Lung (tissue), 12 donors: ENCODE results near the gene NLGN1. TPM values are rescaled to one million over a fixed set of nuclear protein-coding genes. Genes with fewer than 3 reads are reported as not detected.

Experiments used
- ATAC-seq: fragments of 200-7000 bp; cut with Tn5 transposase; one replicate; pipeline ENCODE4 v1.9.1; 2020; ENCODE audit warnings: moderate number of reproducible peaks; ENCODE audit not compliant: insufficient read depth, low FRiP score
- DNase-seq, 3 donors: peaks; one replicate each; pipeline ENCODE4 v3.0.0-alpha.2; 2013 to 2017
- H3K27ac ChIP-seq, 2 donors: one replicate each; pipeline ENCODE4 v1.5.1; 2013; ENCODE audit warnings: mild to moderate bottlenecking in 2 of 2, moderate library complexity in 2 of 2, control low read depth in 1 of 2, inconsistent platforms in 1 of 2, low read depth in 1 of 2, low read length in 1 of 2
- H3K27me3 ChIP-seq, 3 donors: one replicate each; pipeline ENCODE4 v1.5.1; 2013; ENCODE audit warnings: low read length in 2 of 3; ENCODE audit not compliant: control insufficient read depth in 3 of 3, insufficient read depth in 3 of 3
- H3K36me3 ChIP-seq, 4 donors: one replicate each; pipeline ENCODE4 v1.5.1; 2013; ENCODE audit warnings: low read length in 4 of 4, mild to moderate bottlenecking in 1 of 4, moderate library complexity in 1 of 4; ENCODE audit not compliant: control insufficient read depth in 4 of 4, insufficient read depth in 4 of 4
- H3K4me1 ChIP-seq, 5 donors: one replicate each; pipeline ENCODE4 v1.5.1; 2013; ENCODE audit warnings: low read length in 5 of 5, mild to moderate bottlenecking in 2 of 5, moderate library complexity in 1 of 5; ENCODE audit not compliant: control insufficient read depth in 5 of 5, insufficient read depth in 5 of 5
- H3K4me3 ChIP-seq: one replicate; pipeline ENCODE4 v1.5.1; 2013; ENCODE audit warnings: mild to moderate bottlenecking, control low read depth, moderate library complexity
- H3K9ac ChIP-seq, 2 donors: one replicate each; pipeline ENCODE4 v1.5.1; 2013; ENCODE audit warnings: low read length in 2 of 2, control low read depth in 1 of 2; ENCODE audit not compliant: insufficient read depth in 1 of 2
- H3K9me3 ChIP-seq, 4 donors: one replicate each; pipeline ENCODE4 v1.5.1; 2013; ENCODE audit warnings: low read length in 3 of 4, mild to moderate bottlenecking in 1 of 4, moderate library complexity in 1 of 4; ENCODE audit not compliant: control insufficient read depth in 4 of 4, insufficient read depth in 3 of 4
- CTCF ChIP-seq: IDR thresholded peaks from 2 replicates; pipeline ENCODE4 v1.5.1; 2012; ENCODE audit warnings: mild to moderate bottlenecking; ENCODE audit errors: control extremely low read depth, extremely low read depth
- WGBS, 2 donors: extraction: QIAGEN DNeasy Blood & Tissue Kit; methylation state at CpG; one replicate each; pipeline ENCODE4 v1.1.7; 2013; 5-methylcytosine and 5-hydroxymethylcytosine counted together
- polyA plus RNA-seq, 2 donors: library from polyadenylated mRNA; stranded (reverse); fragments of 200-250 nt; gene quantifications; one replicate each; pipeline ENCODE4 v1.2.1, GENCODE V29; 2013
- total RNA-seq, 2 donors: library from RNA; depleted of rRNA in 1 of 2; stranded (reverse); fragments of >200 nt in 1 of 2; gene quantifications; one replicate each; pipeline ENCODE4 v1.2.1, GENCODE V29; 2014 to 2021
- donor health status: control.
- donor health status: control.
- donor health status: Bipolar disorder and iron deficiency.
- donor health status: healthy.
- donor health status: DM: yes; HTN: yes; CAD: no.

The NLGN1 gene
- total and polyA plus RNA-seq, 4 donors: 0.24 to 22.2 (median 1.9) TPM

- Histone ChIP-seq H3K36me3 (no peaks in the 10 kb centered on the region), H3K9me3 (no peaks in the 10 kb centered on the region), H3K27ac (no peak overlapping the region), H3K4me1 (no peaks in the 10 kb centered on the region), H3K27me3 (no peaks in the 10 kb centered on the region), H3K9ac (no peak overlapping the region), H3K4me3 (no peak overlapping the region)
- no peak for DNase-seq
- no peak for TF ChIP-seq CTCF
- no peak for ATAC-seq
- 89 to 91% methylated on average over 1 of the region's 1 CpG for WGBS, 2 donors
Measured at GRCh38 chr3:173796405-173796804, 398.9 kb downstream of the NLGN1 start.

DNA sequence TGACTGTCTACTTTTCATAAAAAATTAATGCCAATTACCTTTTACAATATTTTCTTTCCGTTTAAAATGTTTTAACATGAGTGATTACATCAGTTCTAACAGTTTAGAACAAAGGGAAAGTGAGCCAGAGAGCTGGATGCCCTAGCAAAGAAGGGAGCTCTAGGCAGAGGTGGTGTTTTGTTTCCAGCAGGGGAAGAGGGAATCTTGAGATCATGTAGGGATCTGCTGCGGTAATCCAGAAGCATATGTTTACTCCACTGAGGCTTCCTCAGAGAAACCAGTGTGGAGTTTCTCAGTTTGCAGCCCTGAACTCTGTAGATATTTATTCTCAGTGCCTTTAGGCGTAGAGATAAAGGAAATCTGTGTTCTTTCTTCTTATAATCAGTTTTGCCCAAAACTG, 399.3 kb downstream of the NLGN1 start:
- Histone ChIP-seq H3K9ac (no peak overlapping the region), H3K27ac (no peak overlapping the region), H3K4me1 (no peaks in the 10 kb centered on the region), H3K27me3 (no peaks in the 10 kb centered on the region), H3K4me3 (no peak overlapping the region), H3K36me3 (no peaks in the 10 kb centered on the region), H3K9me3 (no peaks in the 10 kb centered on the region)
- TF ChIP-seq CTCF: no peak
- ATAC-seq: no peak
- DNase-seq: no peak
- WGBS, 2 donors: 66 to 72% methylated on average over 3 of the region's 3 CpGs

GRCh38 chr3:173799060-173799816, 401.7 kb downstream of the NLGN1 start:
- H3K27ac ChIP-seq: no peak overlapping the region
- ATAC-seq (no peak), DNase-seq (no peak)
- no peaks in the 10 kb centered on the region for H3K36me3 ChIP-seq
- H3K9ac ChIP-seq: no peak overlapping the region
- no peaks in the 10 kb centered on the region for H3K27me3 ChIP-seq
- no peaks in the 10 kb centered on the region for H3K4me1 ChIP-seq
- WGBS, 2 donors: 76 to 87% methylated on average over 4 of the region's 4 CpGs
- no peaks in the 10 kb centered on the region for H3K9me3 ChIP-seq
- no peak overlapping the region for H3K4me3 ChIP-seq
- no peak for TF ChIP-seq CTCF

DNA sequence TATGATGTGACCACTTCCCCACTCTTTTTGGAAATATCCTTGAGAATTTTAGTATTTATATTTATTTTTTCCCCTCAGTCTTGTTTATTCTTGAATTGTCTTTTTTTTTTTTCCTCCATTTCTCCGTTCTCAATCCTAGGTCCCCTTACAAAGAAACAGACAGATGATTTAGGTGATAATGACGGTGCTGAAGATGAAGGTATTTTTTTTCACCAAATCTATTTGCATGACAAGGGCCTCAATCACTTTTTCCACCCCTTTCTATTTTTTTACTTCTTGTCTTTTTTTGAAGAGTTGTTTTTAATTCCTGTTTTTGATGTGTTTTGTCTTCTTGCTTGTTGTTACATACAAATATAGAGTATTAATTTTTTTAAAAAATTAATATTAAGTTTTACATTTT, 402.6 kb downstream of the NLGN1 start:
- Histone ChIP-seq H3K4me3 (no peak overlapping the region), H3K27me3 (no peaks in the 10 kb centered on the region), H3K4me1 (no peaks in the 10 kb centered on the region), H3K9me3 (no peaks in the 10 kb centered on the region), H3K27ac (no peak overlapping the region), H3K9ac (no peak overlapping the region), H3K36me3 (no peaks in the 10 kb centered on the region)
- DNase-seq (no peak), ATAC-seq (no peak)
- 72 to 85% methylated on average over 2 of the region's 2 CpGs for WGBS, 2 donors
- no peak for TF ChIP-seq CTCF
